Caco-2 (cell line): ENCODE data around the gene STRA8. TPM values are rescaled to one million over a fixed set of nuclear protein-coding genes. Genes with fewer than 3 reads are reported as not detected.

Experiments
- BruUV-seq: library from RNA; stranded (reverse); fragments of 400-500 nt; replicated peaks from 2 replicates; lab custom pipeline; 2021; lab: Mats Ljungman, UMichigan
- CTCF ChIA-PET: fragments of 300-600 bp; sonication (Branson Sonifier 250); formaldehyde crosslinking; loops from one replicate; lab custom pipeline; 2022; ENCODE audit warnings: antibody characterized with exemption; lab: Charles Lee
- POLR2A ChIA-PET: fragments of 300-600 bp; sonication (Branson Sonifier 250); formaldehyde crosslinking; loops from one replicate; lab custom pipeline; 2022; ENCODE audit warnings: antibody characterized with exemption; lab: Charles Lee
- DNase-seq, 2 experiments: peaks; one replicate each; pipeline versions ENCODE4 v3.0.0 to v3.0.0-alpha.2; 2020 to 2022
- H3K27me3 ChIP-seq: replicated peaks from 2 replicates; pipeline ENCODE4 v1.6.0; 2011; ENCODE audit warnings: low read length; ENCODE audit not compliant: control insufficient read depth, insufficient read depth
- H3K36me3 ChIP-seq: 2 replicates; pipeline ENCODE4 v1.5.1; 2011; ENCODE audit warnings: low read length; ENCODE audit not compliant: control insufficient read depth, insufficient read depth
- H3K4me1 ChIP-seq: fragments of 250-450 bp; sonication (Bioruptor Pico); 2 replicates; pipeline ENCODE4 v1.5.1; 2020; ENCODE audit warnings: mild to moderate bottlenecking
- H3K4me3 ChIP-seq: 2 replicates; pipeline ENCODE4 v1.5.1; 2011; ENCODE audit warnings: low read depth, mild to moderate bottlenecking, control low read depth, low read length
- H3K9me3 ChIP-seq: fragments of 250-450 bp; sonication (Bioruptor Pico); 2 replicates; pipeline ENCODE4 v1.5.1; 2020; ENCODE audit warnings: mild to moderate bottlenecking, moderate library complexity
- H3K27ac Mint-ChIP-seq: one replicate; pipeline ENCODE4 v1.8.0; 2022; ENCODE audit warnings: mixed read lengths; ENCODE audit not compliant: unreplicated experiment
- H3K27me3 Mint-ChIP-seq: one replicate; pipeline ENCODE4 v1.8.0; 2022; ENCODE audit warnings: mixed read lengths; ENCODE audit not compliant: insufficient read depth, unreplicated experiment
- H3K36me3 Mint-ChIP-seq: one replicate; pipeline ENCODE4 v1.8.0; 2022; ENCODE audit warnings: mild to moderate bottlenecking, mixed read lengths; ENCODE audit not compliant: insufficient read depth, unreplicated experiment
- H3K4me1 Mint-ChIP-seq: one replicate; pipeline ENCODE4 v1.8.0; 2022; ENCODE audit warnings: low read depth, mixed read lengths; ENCODE audit not compliant: unreplicated experiment
- H3K4me3 Mint-ChIP-seq: one replicate; pipeline ENCODE4 v1.8.0; 2022; ENCODE audit warnings: mild to moderate bottlenecking, moderate library complexity, mixed read lengths; ENCODE audit not compliant: unreplicated experiment
- H3K9me3 Mint-ChIP-seq: one replicate; pipeline ENCODE4 v1.8.0; 2022; ENCODE audit warnings: mixed read lengths; ENCODE audit not compliant: unreplicated experiment
- intact Hi-C: fragments of 100-400 bp; cut with micrococcal nuclease; formaldehyde crosslinking; loops from one replicate; pipeline ENCODE4 v1.10.0; 2022; ENCODE audit not compliant: unreplicated experiment
- total RNA-seq: library from RNA; stranded (reverse); gene quantifications from 2 replicates; pipeline ENCODE4 v1.2.3, GENCODE V29; 2022
- TF ChIP-seq, protein P1 (sequence below), 2 experiments: fragments of 200-600 bp in 1 of 2; IDR thresholded peaks; 1 replicate in 1 of 2; 2 replicates in 1 of 2; pipeline versions ENCODE4 v1.5.1 to v1.8.0; 2011 to 2022; ENCODE audit warnings: antibody characterized with exemption in 1 of 2, control low read depth in 1 of 2, inconsistent platforms in 1 of 2, low read depth in 1 of 2, low read length in 1 of 2, mild to moderate bottlenecking in 1 of 2, moderate library complexity in 1 of 2; ENCODE audit not compliant: insufficient read depth in 1 of 2, severe bottlenecking in 1 of 2, unreplicated experiment in 1 of 2

STRA8 gene
- total RNA-seq, 1 experiment from 2014 or later, result not detected

DNA sequence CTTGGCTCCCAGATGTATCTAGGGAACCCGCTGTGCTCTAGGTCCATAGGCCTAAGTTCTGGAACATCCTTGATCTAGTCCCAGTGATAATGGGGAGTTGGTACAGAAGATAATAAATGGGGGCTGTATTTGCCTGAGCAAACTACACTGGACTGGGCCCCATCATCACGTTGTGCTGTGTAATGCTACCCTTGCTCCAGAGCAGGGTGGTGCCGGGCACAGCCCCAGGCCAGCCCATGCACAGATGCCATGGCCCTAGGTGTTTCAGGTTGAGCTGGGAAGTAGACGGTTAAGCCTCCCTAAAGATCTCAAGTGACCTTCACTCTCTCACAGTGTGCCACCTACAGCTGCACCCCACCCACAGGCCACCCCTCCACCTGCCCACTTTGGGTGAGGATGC, 53.2 kb downstream of the STRA8 start:
- Histone ChIP-seq H3K4me3 (no peak overlapping the region), H3K36me3 (no peaks in the 10 kb centered on the region), H3K9me3 (no peaks in the 10 kb centered on the region), H3K4me1 (no peaks in the 10 kb centered on the region), H3K27me3 (no peaks in the 10 kb centered on the region)
- Mint-ChIP-seq H3K4me1 (no peaks in the 10 kb centered on the region), H3K9me3 (no peaks in the 10 kb centered on the region), H3K27ac (no peak overlapping the region), H3K4me3 (no peak overlapping the region), H3K27me3 (no peaks in the 10 kb centered on the region), H3K36me3 (no peaks in the 10 kb centered on the region)
- TF ChIP-seq, protein P1, sequence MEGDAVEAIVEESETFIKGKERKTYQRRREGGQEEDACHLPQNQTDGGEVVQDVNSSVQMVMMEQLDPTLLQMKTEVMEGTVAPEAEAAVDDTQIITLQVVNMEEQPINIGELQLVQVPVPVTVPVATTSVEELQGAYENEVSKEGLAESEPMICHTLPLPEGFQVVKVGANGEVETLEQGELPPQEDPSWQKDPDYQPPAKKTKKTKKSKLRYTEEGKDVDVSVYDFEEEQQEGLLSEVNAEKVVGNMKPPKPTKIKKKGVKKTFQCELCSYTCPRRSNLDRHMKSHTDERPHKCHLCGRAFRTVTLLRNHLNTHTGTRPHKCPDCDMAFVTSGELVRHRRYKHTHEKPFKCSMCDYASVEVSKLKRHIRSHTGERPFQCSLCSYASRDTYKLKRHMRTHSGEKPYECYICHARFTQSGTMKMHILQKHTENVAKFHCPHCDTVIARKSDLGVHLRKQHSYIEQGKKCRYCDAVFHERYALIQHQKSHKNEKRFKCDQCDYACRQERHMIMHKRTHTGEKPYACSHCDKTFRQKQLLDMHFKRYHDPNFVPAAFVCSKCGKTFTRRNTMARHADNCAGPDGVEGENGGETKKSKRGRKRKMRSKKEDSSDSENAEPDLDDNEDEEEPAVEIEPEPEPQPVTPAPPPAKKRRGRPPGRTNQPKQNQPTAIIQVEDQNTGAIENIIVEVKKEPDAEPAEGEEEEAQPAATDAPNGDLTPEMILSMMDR (IDR thresholded peaks at IDR 0.05; ENCODE audit: insufficient read depth in 1 of 2, low read depth in 1 of 2, low read length in 1 of 2, severe bottlenecking in 1 of 2, unreplicated experiment in 1 of 2), result no peak
- intact Hi-C loops, result no loop called here
- POLR2A ChIA-PET, result no interaction called here
- CTCF ChIA-PET, result interaction anchor here (1.4 kb wide), 1 partner anchor 48 kb away, joined by 5 read pairs; no protein-coding TSS in a partner anchor
- BruUV-seq, result no TSS peak
- DNase-seq, result no peak

DNA sequence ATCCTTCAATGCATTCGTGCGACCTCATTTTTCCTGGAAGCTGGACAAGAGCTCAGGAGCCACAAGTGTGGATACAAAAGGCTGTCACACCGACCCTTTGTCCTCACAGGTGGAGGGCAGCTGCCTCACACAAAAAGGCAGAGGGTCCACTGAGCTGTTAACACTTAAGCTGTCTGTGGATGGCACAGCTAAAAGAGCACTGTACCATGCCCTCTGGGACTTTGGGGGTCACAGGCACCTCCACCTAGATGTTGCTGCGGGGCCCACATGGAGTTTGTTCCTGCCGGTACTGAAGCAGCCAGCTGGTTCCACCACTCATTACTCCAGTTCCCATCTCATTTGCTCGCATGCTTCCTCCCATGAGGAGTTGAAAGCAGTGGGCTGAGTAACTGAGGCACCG, 57.0 kb downstream of the STRA8 start:
- no peak for DNase-seq
- Mint-ChIP-seq H3K27ac (no peak overlapping the region), H3K4me3 (no peak overlapping the region), H3K9me3 (no peaks in the 10 kb centered on the region), H3K36me3 (no peaks in the 10 kb centered on the region), H3K4me1 (no peaks in the 10 kb centered on the region), H3K27me3 (no peaks in the 10 kb centered on the region)
- ChIA-PET POLR2A (no interaction called here), CTCF (interaction anchor here (0.8 kb wide), 1 partner anchor 9 kb away, joined by 4 read pairs; no protein-coding TSS in a partner anchor)
- H3K9me3 ChIP-seq, result no peaks in the 10 kb centered on the region
- no peaks in the 10 kb centered on the region for H3K36me3 ChIP-seq
- no peak overlapping the region for H3K4me3 ChIP-seq
- no TSS peak for BruUV-seq
- no peaks in the 10 kb centered on the region for H3K4me1 ChIP-seq
- intact Hi-C loops, result no loop called here
- TF ChIP-seq, protein P1 (IDR thresholded peaks at IDR 0.05; ENCODE audit: insufficient read depth in 1 of 2, low read depth in 1 of 2, low read length in 1 of 2, severe bottlenecking in 1 of 2, unreplicated experiment in 1 of 2), result no peak
- H3K27me3 ChIP-seq, result no peaks in the 10 kb centered on the region

DNA sequence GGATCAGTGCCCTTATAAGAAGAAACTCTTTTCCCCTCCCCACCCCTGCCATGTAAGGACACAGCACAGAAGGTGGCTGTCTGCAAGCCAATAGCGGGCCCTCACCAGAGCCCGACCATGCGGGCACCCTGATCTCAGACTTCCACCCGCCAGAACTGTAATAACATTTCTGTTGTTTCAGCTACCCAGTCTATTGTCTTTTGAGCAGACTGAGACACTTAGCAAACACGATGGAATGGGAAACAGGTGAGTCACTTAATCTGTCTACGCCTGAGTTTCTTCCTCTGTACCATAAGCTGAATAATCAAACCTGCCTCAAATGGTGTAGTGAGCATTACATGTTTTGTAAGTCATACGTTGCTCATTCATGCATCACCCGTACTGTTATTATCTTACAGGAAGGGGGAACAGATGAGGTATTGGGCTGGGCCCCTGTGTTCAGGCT, 58.2 kb downstream of the STRA8 start:
- no peaks in the 10 kb centered on the region for H3K27me3 ChIP-seq
- Mint-ChIP-seq H3K4me3 (no peak overlapping the region), H3K9me3 (no peaks in the 10 kb centered on the region), H3K4me1 (no peaks in the 10 kb centered on the region), H3K36me3 (no peaks in the 10 kb centered on the region), H3K27ac (no peak overlapping the region), H3K27me3 (no peaks in the 10 kb centered on the region)
- no peaks in the 10 kb centered on the region for H3K36me3 ChIP-seq
- ChIA-PET POLR2A (no interaction called here), CTCF (no interaction called here)
- H3K4me3 ChIP-seq, result no peak overlapping the region
- no TSS peak for BruUV-seq
- TF ChIP-seq, protein P1 (IDR thresholded peaks at IDR 0.05; ENCODE audit: insufficient read depth in 1 of 2, low read depth in 1 of 2, low read length in 1 of 2, severe bottlenecking in 1 of 2, unreplicated experiment in 1 of 2), result no peak
- H3K4me1 ChIP-seq, result no peaks in the 10 kb centered on the region
- intact Hi-C loops, result no loop called here
- H3K9me3 ChIP-seq, result no peaks in the 10 kb centered on the region
- DNase-seq, result no peak
